ENCODE data around the gene MAP3K15.
"Not testable (repeated sequence)": the region's sequence is repeated elsewhere in the genome, so short reads cannot be mapped to it uniquely, and the experiment has no call there.

MAP3K15 gene

GRCh38 chrX:19535476-19535875, 20.2 kb upstream of the MAP3K15 start:
- in situ Hi-C loops (cut with MboI; ENCODE audit: low sequenced_read_pairs), result no loop called here

- in situ Hi-C loops (cut with MboI; ENCODE audit: low sequenced_read_pairs), result no loop called here
Observed at GRCh38 chrX:19532709-19533108, 17.4 kb upstream of the MAP3K15 start.

GRCh38 chrX:19517965-19518364, 2.7 kb upstream of the MAP3K15 start:
- in situ Hi-C loops (cut with MboI; ENCODE audit: low sequenced_read_pairs), result no loop called here

- in situ Hi-C loops (cut with MboI; ENCODE audit: low sequenced_read_pairs), result no loop called here
Observed at GRCh38 chrX:19515615-19516105, 352 bp upstream of the MAP3K15 start.

- in situ Hi-C loops (cut with MboI; ENCODE audit: low sequenced_read_pairs), result no loop called here
Observed at GRCh38 chrX:19513383-19513782, 1.9 kb downstream of the MAP3K15 start.

GRCh38 chrX:19512961-19513360, 2.3 kb downstream of the MAP3K15 start:
- in situ Hi-C loops (cut with MboI; ENCODE audit: low sequenced_read_pairs), result no loop called here

- in situ Hi-C loops (cut with MboI; ENCODE audit: low sequenced_read_pairs), result no loop called here
Observed at GRCh38 chrX:19512359-19512758, 2.9 kb downstream of the MAP3K15 start.

- in situ Hi-C loops (cut with MboI; ENCODE audit: low sequenced_read_pairs), result not testable (repeated sequence)
Observed at GRCh38 chrX:19511796-19512195, 3.5 kb downstream of the MAP3K15 start.

GRCh38 chrX:19496711-19497110, 18.6 kb downstream of the MAP3K15 start:
- in situ Hi-C loops (cut with MboI; ENCODE audit: low sequenced_read_pairs), result no loop called here

GRCh38 chrX:19487520-19488200, 27.6 kb downstream of the MAP3K15 start:
- in situ Hi-C loops (cut with MboI; ENCODE audit: low sequenced_read_pairs), result no loop called here

- in situ Hi-C loops (cut with MboI; ENCODE audit: low sequenced_read_pairs), result no loop called here
Observed at GRCh38 chrX:19479458-19479857, 35.9 kb downstream of the MAP3K15 start.

GRCh38 chrX:19468383-19468782, 46.9 kb downstream of the MAP3K15 start:
- in situ Hi-C loops (cut with MboI; ENCODE audit: low sequenced_read_pairs), result not testable (repeated sequence)

- in situ Hi-C loops (cut with MboI; ENCODE audit: low sequenced_read_pairs), result no loop called here
Observed at GRCh38 chrX:19462879-19463278, 52.4 kb downstream of the MAP3K15 start.

- in situ Hi-C loops (cut with MboI; ENCODE audit: low sequenced_read_pairs), result no loop called here
Observed at GRCh38 chrX:19462231-19462630, 53.1 kb downstream of the MAP3K15 start.

GRCh38 chrX:19457662-19458061, 57.6 kb downstream of the MAP3K15 start:
- in situ Hi-C loops (cut with MboI; ENCODE audit: low sequenced_read_pairs), result no loop called here

- in situ Hi-C loops (cut with MboI; ENCODE audit: low sequenced_read_pairs), result no loop called here
Observed at GRCh38 chrX:19448077-19448476, 67.2 kb downstream of the MAP3K15 start.

- in situ Hi-C loops (cut with MboI; ENCODE audit: low sequenced_read_pairs), result no loop called here
Observed at GRCh38 chrX:19446397-19446796, 68.9 kb downstream of the MAP3K15 start.

- in situ Hi-C loops (cut with MboI; ENCODE audit: low sequenced_read_pairs), result not testable (repeated sequence)
Observed at GRCh38 chrX:19445772-19446171, 69.5 kb downstream of the MAP3K15 start.

- in situ Hi-C loops (cut with MboI; ENCODE audit: low sequenced_read_pairs), result no loop called here
Observed at GRCh38 chrX:19443869-19444526, 71.3 kb downstream of the MAP3K15 start.

- in situ Hi-C loops (cut with MboI; ENCODE audit: low sequenced_read_pairs), result no loop called here
Observed at GRCh38 chrX:19440713-19441112, 74.6 kb downstream of the MAP3K15 start.

- in situ Hi-C loops (cut with MboI; ENCODE audit: low sequenced_read_pairs), result not testable (repeated sequence)
Observed at GRCh38 chrX:19422661-19423060, 92.6 kb downstream of the MAP3K15 start.

- in situ Hi-C loops (cut with MboI; ENCODE audit: low sequenced_read_pairs), result no loop called here
Observed at GRCh38 chrX:19410259-19410658, 105.0 kb downstream of the MAP3K15 start.

All from HL-60/S4 treated with phorbol 12-myristate 13-acetate at 8.2 ng/mL for 4 days and 3 days (cell line).